ENCODE measurements around the gene IL22RA2.

IL22RA2 gene

GRCh38 chr6:137095651-137096238 is 77.7 kb downstream of the IL22RA2 start:
- DNase-seq (ENCODE audit: low read depth in 2 of 2): no peak

- no peak for DNase-seq (ENCODE audit: low read depth in 2 of 2)
These were observed 78.4 kb downstream of the IL22RA2 start for GRCh38 chr6:137095093-137095492.

GRCh38 chr6:137094411-137095008 is 78.9 kb downstream of the IL22RA2 start:
- DNase-seq (ENCODE audit: low read depth in 2 of 2): peak in 1 of 2 donors; percentile 8
